DOHH2 (cell line): ENCODE results near the gene ETS1.

Experiments
- H3F3A ChIP-seq: fragments of 200-600 bp; sonication (generic), shearing (Covaris generic); 2 replicates; pipeline ENCODE4 v1.6.0; 2016; ENCODE audit warnings: antibody characterized with exemption, mild to moderate bottlenecking; ENCODE audit not compliant: control insufficient read depth, insufficient read depth
- H3K27ac ChIP-seq: fragments of 200-600 bp; sonication (generic); 2 replicates; pipeline ENCODE4 v1.5.1; 2014; ENCODE audit warnings: low read depth, mild to moderate bottlenecking, low read length, moderate library complexity
- H3K27me3 ChIP-seq: fragments of 200-600 bp; sonication (generic); 2 replicates; pipeline ENCODE4 v1.6.1; 2014; ENCODE audit warnings: mild to moderate bottlenecking, low read length, mixed read lengths; ENCODE audit not compliant: control insufficient read depth
- H3K36me3 ChIP-seq: fragments of 200-600 bp; sonication (generic); 2 replicates; pipeline ENCODE4 v1.6.1; 2014; ENCODE audit warnings: mild to moderate bottlenecking, low read length, moderate library complexity, mixed read lengths; ENCODE audit not compliant: control insufficient read depth
- H3K4me1 ChIP-seq: fragments of 200-600 bp; sonication (generic); 2 replicates; pipeline ENCODE4 v1.6.1; 2014; ENCODE audit warnings: mild to moderate bottlenecking, low read length, mixed read lengths; ENCODE audit not compliant: control insufficient read depth
- H3K4me2 ChIP-seq: fragments of 200-600 bp; sonication (generic); 2 replicates; pipeline ENCODE4 v1.6.0; 2014; ENCODE audit warnings: mild to moderate bottlenecking, low read length, moderate library complexity
- H3K4me3 ChIP-seq: fragments of 200-600 bp; sonication (generic); 2 replicates; pipeline ENCODE4 v1.5.1; 2014; ENCODE audit warnings: mild to moderate bottlenecking, low read length, mixed read lengths
- H3K79me2 ChIP-seq: fragments of 200-600 bp; sonication (generic); 2 replicates; pipeline ENCODE4 v1.6.1; 2014; ENCODE audit warnings: mild to moderate bottlenecking, low read length, mixed read lengths; ENCODE audit not compliant: control insufficient read depth
- H3K9me2 ChIP-seq: fragments of 200-600 bp; sonication (generic); replicated peaks from 2 replicates; pipeline ENCODE4 v1.6.1; 2014; ENCODE audit warnings: mild to moderate bottlenecking, low read length, mixed read lengths; ENCODE audit not compliant: control insufficient read depth
- H3K9me3 ChIP-seq: fragments of 200-600 bp; sonication (generic); 2 replicates; pipeline ENCODE4 v1.6.1; 2014; ENCODE audit warnings: antibody characterized with exemption, low read length, mixed read lengths; ENCODE audit not compliant: control insufficient read depth, insufficient read depth
- H4K20me1 ChIP-seq: fragments of 200-600 bp; sonication (generic); 2 replicates; pipeline ENCODE4 v1.6.0; 2014; ENCODE audit warnings: low read depth, mild to moderate bottlenecking, antibody characterized with exemption, low read length, moderate library complexity; ENCODE audit not compliant: control insufficient read depth, insufficient read depth
- CTCF ChIP-seq: fragments of 200-600 bp; sonication (generic); IDR thresholded peaks from one replicate; pipeline ENCODE4 v1.5.1; 2014; ENCODE audit warnings: antibody characterized with exemption, mild to moderate bottlenecking, low read depth, low read length; ENCODE audit not compliant: poor library complexity, severe bottlenecking
- EZH2phosphoT487 ChIP-seq: fragments of 200-600 bp; sonication (generic); IDR thresholded peaks from 2 replicates; pipeline ENCODE4 v1.6.1; 2017; ENCODE audit warnings: borderline replicate concordance, mild to moderate bottlenecking, antibody characterized with exemption, low read length, moderate library complexity, mixed read lengths

ETS1 gene

GRCh38 chr11:128473636-128474035 lies 113.7 kb downstream of the ETS1 start:
- Histone ChIP-seq H3F3A (peaks cover 86% of the 10 kb centered on the region), H3K9me2 (no peaks in the 10 kb centered on the region), H3K36me3 (peaks cover 91% of the 10 kb centered on the region), H3K27me3 (no peaks in the 10 kb centered on the region), H3K4me2 (peak overlapping the region; percentile 91), H3K4me3 (peak overlapping the region; percentile 60), H3K27ac (peak overlapping the region; percentile 93), H3K4me1 (peaks cover 99% of the 10 kb centered on the region), H3K9me3 (no peaks in the 10 kb centered on the region), H4K20me1 (0 out of 2 replicates have a peak, but pooled peaks cover 10% of the 10 kb centered on the region), H3K79me2 (peaks cover 87% of the 10 kb centered on the region)
- no peak for TF ChIP-seq CTCF
- no peak for TF ChIP-seq EZH2phosphoT487

GRCh38 chr11:128472128-128473089 lies 114.9 kb downstream of the ETS1 start:
- peaks cover 99% of the 10 kb centered on the region for H3K4me1 ChIP-seq
- H3F3A ChIP-seq, result peaks cover 78% of the 10 kb centered on the region
- peak overlapping the region; percentile 60 for H3K4me3 ChIP-seq
- H3K79me2 ChIP-seq, result peaks cover 91% of the 10 kb centered on the region
- H3K9me3 ChIP-seq, result no peaks in the 10 kb centered on the region
- H3K27ac ChIP-seq, result peak overlapping the region; percentile 93
- TF ChIP-seq EZH2phosphoT487 (no peak), CTCF (no peak)
- H3K36me3 ChIP-seq, result peaks cover 94% of the 10 kb centered on the region
- no peaks in the 10 kb centered on the region for H3K9me2 ChIP-seq
- H4K20me1 ChIP-seq, result 0 out of 2 replicates have a peak, but pooled peaks cover 10% of the 10 kb centered on the region
- no peaks in the 10 kb centered on the region for H3K27me3 ChIP-seq
- H3K4me2 ChIP-seq, result peak overlapping the region; percentile 91

- no peaks in the 10 kb centered on the region for H3K9me3 ChIP-seq
- H3K27me3 ChIP-seq, result no peaks in the 10 kb centered on the region
- peaks cover 91% of the 10 kb centered on the region for H3K79me2 ChIP-seq
- peak overlapping the region; percentile 69 for H3K4me3 ChIP-seq
- peaks cover 97% of the 10 kb centered on the region for H3K4me1 ChIP-seq
- no peaks in the 10 kb centered on the region for H3K9me2 ChIP-seq
- H4K20me1 ChIP-seq, result 0 out of 2 replicates have a peak, but pooled peaks cover 8% of the 10 kb centered on the region
- peak overlapping the region; percentile 91 for H3K4me2 ChIP-seq
- peak overlapping the region; percentile 93 for H3K27ac ChIP-seq
- TF ChIP-seq CTCF (no peak), EZH2phosphoT487 (no peak)
- H3K36me3 ChIP-seq, result peaks cover 94% of the 10 kb centered on the region
- H3F3A ChIP-seq, result peaks cover 67% of the 10 kb centered on the region
Observed at GRCh38 chr11:128471138-128471661, 116.2 kb downstream of the ETS1 start.
